Stimulated activated CD8-positive, alpha-beta memory T cell treated with anti-CD3 and anti-CD28 coated beads, Interleukin-12 subunit alpha, Interleukin-12 subunit beta, amount 100 ng/mL, for 24 hours (primary cell): ENCODE measurements around the gene IFI27L1.

ENCODE experiments used
- DNase-seq: peaks from one replicate; pipeline ENCODE4 v3.0.0-alpha.2; 2020; ENCODE audit errors: extremely low read depth

IFI27L1 gene, protein sequence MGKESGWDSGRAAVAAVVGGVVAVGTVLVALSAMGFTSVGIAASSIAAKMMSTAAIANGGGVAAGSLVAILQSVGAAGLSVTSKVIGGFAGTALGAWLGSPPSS

DNA sequence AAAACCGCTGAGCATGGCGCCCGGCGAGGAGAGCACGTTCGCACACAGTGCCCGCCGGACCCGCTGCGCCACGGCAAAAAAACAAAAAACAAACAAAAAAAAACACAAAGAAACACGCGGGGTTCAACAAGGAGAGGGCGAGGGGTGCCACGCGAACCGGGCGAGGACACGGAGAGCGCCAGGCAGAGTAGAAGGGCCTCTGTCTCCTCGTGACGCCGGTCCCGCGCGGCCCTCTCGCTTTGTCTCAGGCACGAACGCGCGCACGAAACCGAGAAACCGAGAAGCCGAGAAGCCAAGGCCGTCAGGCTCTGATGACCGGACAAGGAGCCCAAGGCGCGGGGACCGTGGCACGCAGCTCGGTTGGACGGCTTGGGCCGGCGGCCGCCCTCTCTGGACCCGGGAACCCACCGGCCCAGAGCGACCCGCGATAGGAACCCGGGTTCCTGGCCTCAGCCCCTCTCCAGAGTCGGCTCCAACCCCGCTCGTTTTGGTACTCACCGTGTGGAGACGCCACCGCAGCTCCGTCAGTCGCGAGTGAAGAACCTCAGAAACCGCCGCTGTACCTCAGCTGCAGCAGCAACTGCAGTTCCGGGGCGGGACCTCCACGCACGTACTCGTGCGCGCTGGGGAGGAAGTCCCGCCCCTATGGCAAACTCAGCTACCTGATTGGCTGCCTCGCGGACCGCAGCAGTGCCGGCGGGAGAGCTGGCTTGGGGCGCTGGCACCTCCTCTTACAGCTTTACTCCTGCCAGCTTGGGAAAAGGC lies at the start of gene IFI27L1, which contains the start of gene DDX24:
Gene IFI27L1 (plus strand): TSS at position 690 of the 765 bp plus-strand sequence. CDS start 15,628 bp downstream, outside the sequence.
Gene DDX24 (minus strand): TSS at position 582 of the 765 bp plus-strand sequence. CDS start 1,460 bp downstream, outside the sequence.
- DNase-seq = peak; percentile 92

DNA sequence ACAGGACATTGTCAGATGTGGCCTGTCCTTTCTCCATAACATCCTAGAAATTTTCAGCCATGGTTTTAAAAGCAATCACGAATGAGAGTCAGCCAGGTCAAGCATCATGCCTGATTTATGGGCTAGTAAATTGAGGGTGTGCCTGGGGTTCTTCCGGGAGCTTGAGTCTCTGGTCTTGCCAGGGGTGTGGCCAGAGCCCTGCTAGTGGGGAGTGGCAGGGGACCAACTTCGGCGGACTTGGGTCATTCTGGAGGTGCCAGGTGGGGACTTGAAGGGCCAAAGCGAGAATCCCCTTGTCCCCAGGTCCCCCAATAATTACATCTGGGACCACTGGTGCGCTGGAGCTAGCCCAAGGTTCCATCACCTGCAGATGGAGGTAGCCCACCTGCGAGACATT lies 49.2 kb upstream of the IFI27L1 start:
- DNase-seq = no peak

- no peak for DNase-seq
Measured at GRCh38 chr14:94034886-94035285, 46.2 kb upstream of the IFI27L1 start.

- DNase-seq = peak; percentile 35
Measured at GRCh38 chr14:94036313-94037167, 44.6 kb upstream of the IFI27L1 start.

DNA sequence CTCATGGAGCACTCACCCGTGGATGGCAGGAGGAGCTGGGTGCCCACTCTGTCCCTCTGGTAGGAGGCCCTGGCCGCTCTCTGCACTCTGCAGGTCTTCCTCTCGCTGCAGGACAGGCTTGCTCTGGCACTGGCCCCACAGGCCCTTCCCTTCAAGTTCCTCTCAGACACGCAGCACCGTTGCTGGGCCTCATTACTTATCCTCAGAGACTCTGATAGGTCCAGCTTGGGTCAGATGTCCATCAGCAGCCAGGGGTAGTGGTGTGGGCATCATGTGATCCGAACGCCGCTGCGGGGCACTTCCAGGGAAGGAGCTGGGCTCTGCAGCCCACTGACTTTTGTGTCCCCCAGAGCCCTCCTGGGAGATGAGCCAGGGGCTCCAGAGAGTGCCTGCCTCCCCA lies 43.2 kb upstream of the IFI27L1 start:
- DNase-seq = no peak

DNA sequence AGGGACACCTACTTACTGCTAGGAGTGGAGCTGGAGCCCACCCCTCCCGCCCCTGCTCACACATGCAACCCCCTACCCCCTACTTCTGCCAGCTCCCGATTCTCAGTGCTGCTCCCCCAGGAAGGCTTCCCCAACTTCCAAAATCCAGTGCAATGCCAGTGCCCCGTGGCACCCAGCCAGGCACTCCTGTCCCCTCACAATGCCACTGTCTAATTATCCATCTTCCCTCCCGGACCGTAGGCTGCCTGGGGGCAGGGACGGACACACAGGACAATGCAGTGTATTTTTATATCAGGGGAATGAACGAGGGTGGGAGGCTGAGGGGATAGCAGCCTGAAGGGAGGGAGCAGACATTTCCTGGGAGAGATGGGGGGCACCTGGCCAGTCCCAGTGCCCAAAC lies 42.6 kb upstream of the IFI27L1 start:
- no peak for DNase-seq

DNA sequence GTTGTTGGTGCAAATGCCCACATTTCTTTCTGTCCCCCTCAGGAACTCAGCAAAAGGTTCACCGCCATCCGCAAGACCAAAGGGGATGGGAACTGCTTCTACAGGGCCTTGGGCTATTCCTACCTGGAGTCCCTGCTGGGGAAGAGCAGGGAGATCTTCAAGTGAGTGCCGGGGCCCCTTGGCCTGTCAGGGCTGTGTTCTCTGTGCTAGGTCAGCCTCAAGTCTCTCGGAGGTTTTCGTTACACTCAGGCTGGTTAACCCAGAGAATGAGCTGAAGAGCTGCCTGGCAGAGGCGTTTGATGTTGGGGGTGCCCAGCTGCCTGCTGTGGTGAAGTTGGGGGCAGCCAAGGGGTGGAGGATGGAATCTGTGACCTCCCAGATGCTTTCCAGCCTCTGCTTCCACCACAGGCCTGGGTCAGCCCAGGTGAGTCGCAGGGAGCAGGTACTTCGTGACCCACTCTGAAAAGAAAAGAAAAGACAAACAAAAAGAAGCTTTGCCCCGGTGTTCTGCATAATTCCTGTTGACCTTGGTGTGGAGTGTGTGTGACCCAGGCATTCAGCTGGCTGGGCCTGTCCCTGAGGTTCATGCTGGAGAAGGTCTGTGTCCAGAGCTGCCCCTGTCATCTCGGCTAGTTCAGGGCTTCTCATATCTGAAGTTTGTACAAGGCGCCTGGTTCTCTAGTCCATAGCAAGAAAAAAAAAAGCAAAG lies 42.0 kb upstream of the IFI27L1 start:
- DNase-seq = no peak

DNA sequence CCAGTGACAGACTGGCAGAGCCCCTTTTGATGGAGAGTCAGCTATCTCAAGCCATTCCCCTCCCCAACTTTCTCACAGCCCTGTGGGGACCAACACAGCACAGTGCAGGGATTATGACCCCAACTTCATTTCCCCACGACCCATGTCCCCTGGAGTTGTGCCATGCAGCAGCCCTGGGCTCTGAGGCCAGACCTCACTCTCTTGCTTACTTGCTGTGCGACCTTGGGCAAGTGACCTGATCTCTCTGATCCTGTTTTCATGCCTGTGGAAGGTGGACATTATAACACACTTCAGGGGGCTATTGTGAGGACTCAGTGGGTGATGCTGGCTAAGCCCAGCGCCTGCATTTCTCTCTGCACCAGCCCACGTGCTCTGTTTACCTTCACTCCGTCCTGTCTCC lies 40.9 kb upstream of the IFI27L1 start:
- no peak for DNase-seq

DNA sequence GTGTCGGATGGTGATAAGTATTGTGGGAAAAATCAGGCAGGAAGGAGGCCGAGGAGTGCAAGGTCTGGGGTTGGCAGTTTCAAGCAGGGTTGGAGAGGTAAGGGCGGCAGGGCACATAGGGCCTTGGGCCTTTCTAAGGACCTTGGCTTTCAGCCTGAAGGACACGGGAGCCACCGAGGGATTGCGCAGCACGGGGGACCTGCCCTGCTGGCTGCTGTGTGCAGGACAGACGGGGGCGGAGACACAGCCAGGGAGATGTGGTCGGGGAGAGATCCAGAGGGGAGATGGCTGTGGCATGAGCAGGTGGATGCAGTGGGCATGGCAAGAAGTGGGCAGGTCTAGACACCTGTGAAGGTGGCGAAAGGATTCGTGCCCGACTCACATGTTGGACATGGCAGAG lies 40.3 kb upstream of the IFI27L1 start:
- no peak for DNase-seq

DNA sequence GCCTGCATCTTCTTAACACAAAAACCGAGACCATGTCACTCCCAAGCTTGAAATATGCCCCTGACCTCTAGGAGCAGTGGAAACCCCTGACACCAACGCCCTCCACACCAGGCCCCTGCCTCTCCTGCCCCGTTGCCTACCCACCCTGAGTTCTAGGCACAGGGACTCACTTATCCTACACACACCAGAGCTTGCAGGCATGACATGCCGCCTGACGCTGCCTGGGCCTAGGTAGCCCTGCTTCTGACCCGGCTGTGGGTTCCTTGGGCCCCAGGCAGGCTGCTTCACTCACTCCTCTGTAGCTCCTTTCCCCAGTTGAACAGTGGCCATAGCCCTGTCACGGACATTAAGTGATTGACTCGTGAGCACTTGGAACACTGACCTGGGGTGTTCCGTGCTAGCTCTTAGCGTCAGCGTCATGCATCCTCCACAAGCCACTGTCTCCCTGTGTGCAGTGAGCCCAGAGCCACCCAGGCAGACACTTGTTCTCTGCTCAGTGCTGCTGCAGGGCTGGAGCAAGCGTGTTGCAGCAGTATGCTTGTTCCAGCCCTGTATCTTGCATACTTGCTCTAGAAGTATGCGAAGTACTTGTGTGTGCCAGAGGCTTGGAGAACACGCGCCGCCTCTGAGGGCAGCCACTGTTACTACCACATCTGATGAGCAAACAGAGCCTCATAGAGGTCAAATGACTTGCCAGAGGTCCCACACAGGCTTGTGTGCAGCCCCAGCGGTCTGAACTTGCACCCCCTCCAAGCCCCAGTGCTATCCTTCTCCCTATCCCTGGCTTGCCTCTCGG lies 39.4 kb upstream of the IFI27L1 start:
- no peak for DNase-seq

DNA sequence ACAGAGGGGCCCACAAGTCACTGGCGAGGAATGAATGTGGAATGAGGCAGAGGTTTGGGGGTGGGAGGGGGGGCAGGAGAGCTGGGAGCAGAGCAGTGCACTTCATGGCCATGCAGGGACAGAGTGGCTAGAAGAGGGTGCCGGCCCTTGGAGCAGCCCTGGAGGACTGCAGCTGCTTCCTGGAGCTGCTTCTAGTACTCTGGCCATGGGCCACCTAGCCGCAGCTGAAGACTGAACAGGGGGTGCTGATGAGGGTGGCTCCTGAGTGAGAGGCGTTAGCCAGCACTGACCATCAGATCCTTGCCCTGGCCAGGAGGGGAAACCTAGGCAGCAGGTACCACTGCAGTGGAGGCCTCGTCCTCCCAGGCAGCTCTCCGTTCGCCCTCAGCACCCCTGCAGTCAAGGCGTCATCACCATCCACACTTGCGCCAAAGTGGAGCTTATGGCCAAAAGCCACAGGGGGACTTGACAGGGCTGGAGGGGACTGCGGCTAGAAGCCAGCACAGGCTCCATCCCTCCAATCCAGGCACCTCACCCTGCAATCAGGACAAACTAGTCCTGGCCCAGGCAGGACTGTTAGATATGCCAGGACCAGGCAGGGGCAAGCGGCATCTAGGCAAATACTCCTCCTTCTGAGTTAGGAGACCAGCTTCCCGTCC lies 38.5 kb upstream of the IFI27L1 start:
- no peak for DNase-seq

DNA sequence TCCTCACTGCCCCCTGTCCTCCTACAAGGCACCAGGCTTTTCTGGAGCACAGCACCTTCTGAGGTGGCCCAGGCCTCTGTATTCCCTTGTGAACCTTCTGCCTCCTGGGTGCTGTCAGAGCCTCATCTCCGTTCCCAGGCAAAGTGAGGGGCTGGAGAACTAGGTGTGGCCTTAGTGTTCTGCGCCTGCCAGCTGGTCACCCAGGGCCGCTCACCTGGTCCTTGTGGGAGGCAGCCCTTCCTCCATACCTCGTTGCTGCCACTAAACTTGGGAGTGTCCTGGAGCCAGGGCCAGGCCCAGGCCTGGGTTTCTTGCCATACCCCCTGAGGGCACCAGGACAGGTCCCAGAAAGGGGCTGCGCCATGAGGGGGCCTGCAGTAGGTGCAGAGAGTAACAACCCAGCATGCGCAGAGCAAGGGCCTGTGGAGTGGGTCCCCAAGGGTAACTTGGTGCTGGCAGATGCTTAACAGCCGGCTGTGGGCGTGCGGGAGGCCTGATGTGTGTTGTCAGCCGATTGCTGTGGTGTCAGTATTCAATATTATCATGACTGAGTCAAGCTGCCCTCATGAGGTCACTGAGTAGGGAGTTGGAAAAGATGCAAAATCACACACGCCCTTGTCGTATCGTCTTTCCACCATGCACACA lies 37.9 kb upstream of the IFI27L1 start:
- no peak for DNase-seq

- DNase-seq = no peak
Measured at GRCh38 chr14:94043756-94044475, 37.2 kb upstream of the IFI27L1 start.

GRCh38 chr14:94044476-94045091 lies 36.5 kb upstream of the IFI27L1 start:
- DNase-seq = no peak

DNA sequence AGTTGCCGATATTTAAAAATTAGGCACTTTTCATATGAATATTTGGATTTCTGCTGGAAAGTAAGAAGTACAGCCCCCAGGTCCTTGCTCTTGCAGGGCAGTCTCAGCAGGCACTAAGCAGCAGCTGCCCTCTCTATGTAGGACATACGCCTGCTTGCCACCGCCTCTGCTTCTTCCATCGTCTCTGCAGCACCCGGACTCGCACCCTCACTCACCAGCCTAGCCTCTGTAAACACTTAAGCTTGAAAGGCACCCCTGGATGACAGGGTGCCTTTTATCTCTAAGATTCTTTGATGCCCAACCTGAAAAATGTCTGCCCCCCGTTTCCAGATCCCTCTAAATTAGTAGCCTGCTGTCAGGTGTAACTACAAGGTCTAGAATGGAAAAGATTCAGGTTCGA lies 36.0 kb upstream of the IFI27L1 start:
- no peak for DNase-seq

DNA sequence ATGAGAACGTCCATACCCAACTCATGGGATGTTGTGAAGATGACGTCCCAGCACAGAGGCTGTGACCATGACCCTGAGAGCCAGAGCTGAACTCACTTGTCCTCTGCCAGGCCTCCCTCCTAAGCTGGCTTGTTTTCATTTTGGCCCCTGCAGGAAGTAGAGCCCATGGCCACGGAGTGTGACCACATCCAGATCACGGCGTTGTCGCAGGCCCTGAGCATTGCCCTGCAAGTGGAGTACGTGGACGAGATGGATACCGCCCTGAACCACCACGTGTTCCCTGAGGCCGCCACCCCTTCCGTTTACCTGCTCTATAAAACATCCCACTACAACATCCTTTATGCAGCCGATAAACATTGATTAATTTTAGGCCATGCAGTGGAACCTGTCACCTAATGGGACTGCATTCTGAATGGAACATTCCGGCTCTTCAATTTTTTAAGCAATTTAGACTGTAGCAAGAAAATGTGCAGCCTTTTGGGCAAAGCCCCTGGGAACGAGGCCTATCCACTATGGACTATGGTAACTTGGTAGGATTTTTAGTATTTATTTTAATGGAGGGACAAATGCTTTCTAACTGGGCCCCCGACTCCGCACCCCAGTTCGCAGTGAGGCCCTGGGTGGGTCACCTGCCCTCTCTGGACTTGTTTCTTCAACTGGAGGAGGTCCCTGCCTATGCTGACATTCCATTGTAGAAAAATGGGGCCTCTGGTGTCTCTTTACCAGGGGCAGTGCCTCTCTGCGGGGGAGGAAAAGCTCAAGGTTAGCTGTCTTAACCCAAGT lies 35.4 kb upstream of the IFI27L1 start:
- no peak for DNase-seq

DNA sequence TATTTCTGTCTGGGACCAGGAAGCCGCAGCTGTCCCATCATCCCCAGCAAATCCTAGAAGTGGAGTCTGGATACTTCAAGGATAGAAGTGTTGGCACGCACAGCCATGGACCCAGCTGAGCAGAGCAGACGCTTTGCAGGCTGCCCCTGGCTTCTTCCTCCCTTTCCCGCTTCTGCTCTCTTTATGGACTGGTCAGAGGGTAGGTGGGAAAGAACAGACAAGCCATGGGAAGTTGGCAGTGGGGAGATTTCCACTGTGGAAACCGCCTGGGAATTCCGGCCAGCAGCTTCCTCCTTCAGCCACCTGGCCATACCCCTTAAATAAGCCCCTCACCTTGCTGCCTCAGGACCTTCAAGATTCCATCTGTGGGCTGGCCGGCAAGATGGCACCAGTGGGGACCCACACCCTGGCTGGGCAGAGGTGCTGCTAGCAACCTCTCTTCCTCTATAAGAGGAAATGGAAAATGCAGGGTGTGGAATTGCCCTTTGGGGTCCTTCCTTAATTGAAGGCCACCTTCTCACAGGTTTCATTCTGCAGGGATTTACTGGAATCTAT lies 34.3 kb upstream of the IFI27L1 start:
- no peak for DNase-seq

GRCh38 chr14:94047581-94047980 lies 33.5 kb upstream of the IFI27L1 start:
- no peak for DNase-seq
